ENCODE results near the gene SIX2. TPM values are rescaled to one million over a fixed set of nuclear protein-coding genes. Genes with fewer than 3 reads are reported as not detected.

The SIX2 gene
- total RNA-seq, 1 donor from 2014 or later: 0.65 TPM

- intact Hi-C loops (cut with DNase I): no loop called here
- DNase-seq (ENCODE audit: missing footprints): no peak
- peak; percentile 81 for ATAC-seq
Measured at GRCh38 chr2:45024600-45025291, 15.5 kb upstream of the SIX2 start.

- intact Hi-C loops (cut with DNase I): no loop called here
- no peak for DNase-seq (ENCODE audit: missing footprints)
- no peak for ATAC-seq
Measured at GRCh38 chr2:45024097-45024496, 14.8 kb upstream of the SIX2 start.

- intact Hi-C loops (cut with DNase I): no loop called here
- ATAC-seq (no peak), DNase-seq (ENCODE audit: missing footprints) (no peak)
Measured at GRCh38 chr2:45020439-45020838, 11.2 kb upstream of the SIX2 start.

- no peak for DNase-seq (ENCODE audit: missing footprints)
Measured at GRCh38 chr2:45018023-45018422, 8.8 kb upstream of the SIX2 start.

GRCh38 chr2:45014831-45015230 is 5.6 kb upstream of the SIX2 start:
- DNase-seq (ENCODE audit: missing footprints) (no peak), ATAC-seq (no peak)
- intact Hi-C loops (cut with DNase I): no loop called here

More at GRCh38 chr2:45018023-45018422, 8.8 kb upstream of the SIX2 start:
- ATAC-seq: no peak
- intact Hi-C loops (cut with DNase I): no loop called here

GRCh38 chr2:45014016-45014702 is 4.9 kb upstream of the SIX2 start:
- ATAC-seq (peak; percentile 45), DNase-seq (ENCODE audit: missing footprints) (peak; percentile 81)
- intact Hi-C loops (cut with DNase I): no loop called here

- intact Hi-C loops (cut with DNase I): no loop called here
- ATAC-seq: no peak
- DNase-seq (ENCODE audit: missing footprints): no peak
Measured at GRCh38 chr2:45013229-45014015, 4.2 kb upstream of the SIX2 start.

- DNase-seq (ENCODE audit: missing footprints) (no peak), ATAC-seq (no peak)
- intact Hi-C loops (cut with DNase I): no loop called here
Measured at GRCh38 chr2:45012733-45013132, 3.5 kb upstream of the SIX2 start.

GRCh38 chr2:45011621-45012602 is 2.7 kb upstream of the SIX2 start:
- no peak for DNase-seq (ENCODE audit: missing footprints)

GRCh38 chr2:45011121-45011520 is 1.9 kb upstream of the SIX2 start:
- intact Hi-C loops (cut with DNase I): no loop called here
- no peak for ATAC-seq
- DNase-seq (ENCODE audit: missing footprints): no peak

More at GRCh38 chr2:45011621-45012602, 2.7 kb upstream of the SIX2 start:
- ATAC-seq: no peak
- intact Hi-C loops (cut with DNase I): no loop called here

GRCh38 chr2:45010702-45011012 is 1.4 kb upstream of the SIX2 start:
- no peak for ATAC-seq
- no peak for DNase-seq (ENCODE audit: missing footprints)
- intact Hi-C loops (cut with DNase I): no loop called here

- ATAC-seq: peak; percentile 78
- DNase-seq (ENCODE audit: missing footprints): peak; percentile 91
- intact Hi-C loops (cut with DNase I): no loop called here
Measured at GRCh38 chr2:45009928-45010701, 863 bp upstream of the SIX2 start.

GRCh38 chr2:45008296-45009129 is 739 bp downstream of the SIX2 start:
- peak; percentile 78 for DNase-seq (ENCODE audit: missing footprints)
- intact Hi-C loops (cut with DNase I): no loop called here
- no peak for ATAC-seq

- intact Hi-C loops (cut with DNase I): no loop called here
- ATAC-seq (no peak), DNase-seq (ENCODE audit: missing footprints) (no peak)
Measured at GRCh38 chr2:45007961-45008295, 1.3 kb downstream of the SIX2 start.

- DNase-seq (ENCODE audit: missing footprints) (no peak), ATAC-seq (no peak)
- intact Hi-C loops (cut with DNase I): no loop called here
Measured at GRCh38 chr2:45006942-45007287, 2.3 kb downstream of the SIX2 start.

- intact Hi-C loops (cut with DNase I): no loop called here
- DNase-seq (ENCODE audit: missing footprints): no peak
Measured at GRCh38 chr2:45006041-45006941, 3.0 kb downstream of the SIX2 start.

More at GRCh38 chr2:45006041-45006941, 3.0 kb downstream of the SIX2 start:
- no peak for ATAC-seq
